Activated naive CD8-positive, alpha-beta T cell (primary cell): ENCODE measurements around the gene RHBDF1.
A peak's percentile ranks its signal among the peaks of the same experiment; 100 is the strongest.
"Not testable (repeated sequence)": the region's sequence is repeated elsewhere in the genome, so short reads cannot be mapped to it uniquely, and the experiment has no call there.

Experiments
- H3K27ac Mint-ChIP-seq: one replicate; pipeline ENCODE4 v1.8.0; 2021; ENCODE audit warnings: mixed read lengths
- H3K27me3 Mint-ChIP-seq: one replicate; pipeline ENCODE4 v1.8.0; 2021; ENCODE audit warnings: mixed read lengths
- H3K36me3 Mint-ChIP-seq: one replicate; pipeline ENCODE4 v1.8.0; 2021; ENCODE audit warnings: mixed read lengths
- H3K4me1 Mint-ChIP-seq: one replicate; pipeline ENCODE4 v1.8.0; 2021; ENCODE audit warnings: low read depth, mixed read lengths
- H3K4me3 Mint-ChIP-seq: one replicate; pipeline ENCODE4 v1.8.0; 2021; ENCODE audit warnings: mild to moderate bottlenecking, mixed read lengths
- H3K9me3 Mint-ChIP-seq: one replicate; pipeline ENCODE4 v1.8.0; 2021; ENCODE audit warnings: low read depth, mixed read lengths

Gene RHBDF1

DNA sequence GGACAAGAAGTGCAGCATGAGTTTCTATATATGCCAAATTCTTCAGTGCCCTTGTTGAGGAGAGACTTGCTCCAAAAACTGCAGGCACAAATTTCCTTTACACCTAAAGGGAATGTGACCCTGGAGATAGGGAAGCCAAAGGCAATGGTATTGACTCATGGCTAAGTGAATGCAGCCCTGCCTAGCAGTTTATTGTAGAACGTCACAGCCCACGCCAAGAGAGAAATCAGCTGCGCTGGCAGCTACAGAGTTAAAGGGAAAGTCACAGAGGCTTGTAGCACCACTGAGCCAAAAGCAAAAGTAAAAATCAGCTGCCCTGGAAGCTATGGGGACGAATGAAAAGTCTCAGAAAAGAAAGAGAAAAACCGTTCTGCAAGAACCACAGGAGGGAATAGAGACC is 29.1 kb downstream of the RHBDF1 start:
- Mint-ChIP-seq H3K4me1 (peaks cover 39% of the 10 kb centered on the region), H3K36me3 (no peaks in the 10 kb centered on the region), H3K27ac (no peak overlapping the region), H3K9me3 (no peaks in the 10 kb centered on the region), H3K4me3 (no peak overlapping the region), H3K27me3 (no peaks in the 10 kb centered on the region)

DNA sequence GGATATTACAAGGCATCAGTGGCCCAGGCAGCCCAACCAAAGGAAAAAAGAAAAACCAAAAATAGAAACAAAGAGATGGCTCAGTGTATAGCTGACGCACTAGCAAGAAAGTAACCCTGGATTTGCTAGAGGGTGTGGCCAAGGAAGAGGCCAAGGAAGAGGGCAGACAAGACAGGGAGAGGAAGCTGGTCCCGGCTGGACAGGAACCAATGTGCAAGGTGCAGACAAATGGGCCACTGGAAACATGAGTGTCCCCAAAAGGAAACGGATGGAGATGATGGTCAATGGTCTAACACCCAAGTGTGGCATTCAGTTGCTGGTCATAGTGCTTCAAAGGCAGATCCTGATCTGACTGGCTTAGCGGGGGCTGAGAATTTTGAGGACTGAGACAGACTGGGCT is 29.7 kb downstream of the RHBDF1 start:
- Mint-ChIP-seq H3K27ac (no peak overlapping the region), H3K36me3 (no peaks in the 10 kb centered on the region), H3K4me3 (no peak overlapping the region), H3K4me1 (peaks cover 41% of the 10 kb centered on the region), H3K27me3 (no peaks in the 10 kb centered on the region), H3K9me3 (no peaks in the 10 kb centered on the region)

DNA sequence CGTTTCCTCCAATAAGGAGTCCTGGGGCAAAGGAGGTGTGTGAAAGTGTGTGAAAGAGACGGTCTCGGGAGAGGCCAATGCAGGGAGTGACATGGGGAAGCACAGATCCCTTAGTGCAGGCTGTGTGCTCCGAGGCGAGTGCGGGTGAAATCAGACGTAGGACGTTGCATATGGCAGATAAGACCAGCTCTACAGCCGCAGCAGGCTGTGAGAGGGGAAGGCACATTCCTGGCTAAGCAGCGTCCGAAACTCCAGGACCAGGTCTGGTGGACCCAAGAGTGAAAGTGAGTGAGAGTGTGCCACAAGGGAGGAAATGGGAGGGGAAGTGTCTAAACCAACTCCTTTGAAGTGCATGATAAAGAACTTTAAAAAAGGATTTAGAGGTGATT is 30.4 kb downstream of the RHBDF1 start:
- Mint-ChIP-seq H3K27me3 (no peaks in the 10 kb centered on the region), H3K4me3 (no peak overlapping the region), H3K27ac (no peak overlapping the region), H3K4me1 (peaks cover 39% of the 10 kb centered on the region), H3K9me3 (no peaks in the 10 kb centered on the region), H3K36me3 (no peaks in the 10 kb centered on the region)

DNA sequence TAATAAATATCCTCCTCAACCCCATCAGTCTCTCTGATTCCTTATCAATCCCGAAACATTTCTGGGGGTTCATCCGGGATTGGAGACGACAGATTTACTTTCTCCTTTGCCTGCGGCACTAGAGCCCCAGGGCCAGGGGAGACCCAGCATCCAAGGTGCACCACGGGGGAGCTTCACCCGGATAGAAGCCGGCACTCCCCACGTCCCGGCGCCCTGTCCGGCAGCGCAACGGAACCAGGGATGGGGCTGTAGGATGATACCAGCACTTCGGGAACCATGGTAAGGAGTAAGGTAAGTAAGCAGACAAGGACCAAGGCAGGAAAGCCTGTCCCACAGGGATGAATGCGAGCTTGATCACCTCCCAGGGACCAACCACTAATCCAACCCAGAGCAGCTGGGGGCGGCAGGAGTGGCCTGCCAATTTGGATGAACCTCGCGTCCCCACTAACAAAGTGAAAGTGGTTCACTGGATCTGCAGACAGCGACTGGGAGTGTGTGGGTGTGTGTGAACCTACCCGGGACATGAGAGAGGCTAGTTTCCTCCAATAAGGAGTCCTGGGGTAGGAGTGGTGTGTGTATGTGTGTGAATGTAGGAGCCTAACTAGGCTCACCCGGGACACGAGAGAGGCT is 30.9 kb downstream of the RHBDF1 start:
- Mint-ChIP-seq H3K4me3 (no peak overlapping the region), H3K9me3 (no peaks in the 10 kb centered on the region), H3K27ac (no peak overlapping the region), H3K4me1 (peaks cover 39% of the 10 kb centered on the region), H3K36me3 (no peaks in the 10 kb centered on the region), H3K27me3 (no peaks in the 10 kb centered on the region)

DNA sequence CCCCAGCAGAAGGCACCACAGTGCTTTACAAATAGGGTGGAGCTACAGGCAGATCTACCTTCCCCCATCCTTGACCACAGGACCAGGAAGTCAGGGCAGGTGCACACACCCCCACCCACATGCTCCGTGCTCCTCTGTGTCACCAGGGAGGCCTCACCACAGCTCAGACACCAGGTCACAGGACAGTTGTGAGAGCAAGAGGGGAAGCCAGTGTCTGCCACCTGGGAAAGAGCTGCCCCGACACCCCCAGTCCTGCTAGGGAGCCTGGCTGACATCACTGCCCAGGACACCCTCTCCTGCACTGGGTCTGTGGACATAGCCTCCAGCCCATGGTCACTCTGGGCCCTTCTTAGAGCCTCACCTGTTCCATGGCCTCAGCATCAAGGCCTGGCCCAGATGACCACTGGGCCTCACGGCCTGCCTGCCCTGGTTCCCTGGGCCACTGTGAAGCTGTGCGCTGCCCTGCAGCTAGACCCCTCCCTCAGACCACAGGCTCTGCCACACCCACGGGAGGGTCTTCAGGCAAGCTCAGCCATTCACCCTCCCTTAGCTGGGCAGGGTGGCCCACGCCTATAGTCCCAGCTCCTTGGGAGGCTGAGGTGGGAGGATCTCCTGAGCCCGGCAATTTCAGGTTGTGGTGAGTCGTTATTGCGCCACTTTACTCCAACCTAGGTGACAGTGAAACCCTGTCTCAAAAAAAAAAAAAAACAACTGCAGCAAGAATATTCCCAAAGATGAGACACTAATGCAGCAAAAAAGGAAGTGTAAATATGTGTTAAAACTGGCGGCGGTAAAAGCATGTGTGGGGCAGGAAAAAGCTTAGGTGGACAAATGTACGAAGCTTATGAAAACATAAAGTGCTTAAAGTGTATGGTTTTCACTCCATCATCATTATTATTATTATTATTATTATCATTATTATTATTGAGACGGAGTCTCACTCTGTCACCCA is 33.2 kb downstream of the RHBDF1 start:
- Mint-ChIP-seq H3K9me3 (no peaks in the 10 kb centered on the region), H3K27ac (peak overlapping the region; percentile 75), H3K27me3 (no peaks in the 10 kb centered on the region), H3K36me3 (peaks cover 2% of the 10 kb centered on the region), H3K4me3 (no peak overlapping the region), H3K4me1 (peaks cover 42% of the 10 kb centered on the region)

GRCh38 chr16:38206-38605 is 34.2 kb downstream of the RHBDF1 start:
- H3K36me3 Mint-ChIP-seq, H3K4me3 Mint-ChIP-seq, H3K27me3 Mint-ChIP-seq, H3K9me3 Mint-ChIP-seq: not testable (repeated sequence)
- H3K4me1 Mint-ChIP-seq: peaks cover 41% of the 10 kb centered on the region
- H3K27ac Mint-ChIP-seq: peak overlapping the region; percentile 28

GRCh38 chr16:37511-37910 is 34.9 kb downstream of the RHBDF1 start:
- peaks cover 34% of the 10 kb centered on the region for H3K4me1 Mint-ChIP-seq
- no peaks in the 10 kb centered on the region for H3K27me3 Mint-ChIP-seq
- no peak overlapping the region for H3K27ac Mint-ChIP-seq
- H3K9me3 Mint-ChIP-seq: no peaks in the 10 kb centered on the region
- no peak overlapping the region for H3K4me3 Mint-ChIP-seq
- H3K36me3 Mint-ChIP-seq: peaks cover 2% of the 10 kb centered on the region

DNA sequence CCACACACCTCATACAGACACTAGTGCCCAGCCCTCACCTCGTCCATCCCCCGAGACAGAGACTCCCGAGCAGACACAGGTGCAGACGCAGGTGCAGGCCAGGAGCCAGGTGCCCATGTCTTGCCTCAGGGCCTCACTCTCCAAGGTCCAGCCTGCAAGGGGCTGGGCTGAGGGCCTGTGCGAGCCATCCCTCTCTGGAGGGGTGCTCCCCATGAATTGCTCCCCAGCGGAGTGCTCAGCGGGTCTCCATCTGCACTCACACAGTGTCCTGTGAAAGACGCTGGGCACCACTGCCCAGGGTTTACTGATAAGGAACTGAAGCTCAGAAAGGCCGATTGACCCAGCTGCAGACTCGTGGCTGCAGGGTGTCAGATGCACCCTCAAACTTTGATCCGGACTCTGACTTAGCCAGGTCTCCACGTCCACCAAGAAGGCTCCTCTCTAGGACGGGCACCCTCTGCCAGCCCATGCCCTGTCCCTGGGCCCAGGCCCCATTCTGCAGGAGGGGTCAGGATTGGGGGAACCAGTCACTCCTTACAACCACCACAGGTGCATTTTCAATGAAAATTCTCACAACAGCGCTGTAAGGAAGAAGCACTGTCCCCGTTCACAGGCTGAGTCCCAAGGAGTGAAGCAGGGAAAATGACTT is 36.0 kb downstream of the RHBDF1 start:
- Mint-ChIP-seq H3K27ac (no peak overlapping the region), H3K9me3 (no peaks in the 10 kb centered on the region), H3K36me3 (peaks cover 2% of the 10 kb centered on the region), H3K4me1 (peaks cover 25% of the 10 kb centered on the region), H3K4me3 (no peak overlapping the region), H3K27me3 (no peaks in the 10 kb centered on the region)

GRCh38 chr16:35678-36305 is 36.6 kb downstream of the RHBDF1 start:
- H3K36me3 Mint-ChIP-seq: peaks cover 2% of the 10 kb centered on the region
- H3K27ac Mint-ChIP-seq: no peak overlapping the region

GRCh38 chr16:35011-35677 is 37.3 kb downstream of the RHBDF1 start:
- Mint-ChIP-seq H3K4me1 (peaks cover 24% of the 10 kb centered on the region), H3K36me3 (peaks cover 2% of the 10 kb centered on the region), H3K9me3 (no peaks in the 10 kb centered on the region), H3K27ac (no peak overlapping the region), H3K4me3 (no peak overlapping the region), H3K27me3 (no peaks in the 10 kb centered on the region)

More at GRCh38 chr16:35678-36305, 36.6 kb downstream of the RHBDF1 start:
- Mint-ChIP-seq H3K4me1 (peaks cover 25% of the 10 kb centered on the region), H3K4me3 (no peak overlapping the region), H3K27me3 (no peaks in the 10 kb centered on the region), H3K9me3 (no peaks in the 10 kb centered on the region)

GRCh38 chr16:34648-34987 is 37.8 kb downstream of the RHBDF1 start:
- H3K4me3 Mint-ChIP-seq: no peak overlapping the region
- no peaks in the 10 kb centered on the region for H3K9me3 Mint-ChIP-seq
- peaks cover 2% of the 10 kb centered on the region for H3K36me3 Mint-ChIP-seq
- no peaks in the 10 kb centered on the region for H3K27me3 Mint-ChIP-seq
- H3K27ac Mint-ChIP-seq: no peak overlapping the region
- H3K4me1 Mint-ChIP-seq: peaks cover 21% of the 10 kb centered on the region

- no peaks in the 10 kb centered on the region for H3K9me3 Mint-ChIP-seq
- H3K4me1 Mint-ChIP-seq: peaks cover 16% of the 10 kb centered on the region
- H3K4me3 Mint-ChIP-seq: no peak overlapping the region
- no peaks in the 10 kb centered on the region for H3K27me3 Mint-ChIP-seq
- no peak overlapping the region for H3K27ac Mint-ChIP-seq
- peaks cover 2% of the 10 kb centered on the region for H3K36me3 Mint-ChIP-seq
Observed at GRCh38 chr16:33877-34647, 38.4 kb downstream of the RHBDF1 start.

DNA sequence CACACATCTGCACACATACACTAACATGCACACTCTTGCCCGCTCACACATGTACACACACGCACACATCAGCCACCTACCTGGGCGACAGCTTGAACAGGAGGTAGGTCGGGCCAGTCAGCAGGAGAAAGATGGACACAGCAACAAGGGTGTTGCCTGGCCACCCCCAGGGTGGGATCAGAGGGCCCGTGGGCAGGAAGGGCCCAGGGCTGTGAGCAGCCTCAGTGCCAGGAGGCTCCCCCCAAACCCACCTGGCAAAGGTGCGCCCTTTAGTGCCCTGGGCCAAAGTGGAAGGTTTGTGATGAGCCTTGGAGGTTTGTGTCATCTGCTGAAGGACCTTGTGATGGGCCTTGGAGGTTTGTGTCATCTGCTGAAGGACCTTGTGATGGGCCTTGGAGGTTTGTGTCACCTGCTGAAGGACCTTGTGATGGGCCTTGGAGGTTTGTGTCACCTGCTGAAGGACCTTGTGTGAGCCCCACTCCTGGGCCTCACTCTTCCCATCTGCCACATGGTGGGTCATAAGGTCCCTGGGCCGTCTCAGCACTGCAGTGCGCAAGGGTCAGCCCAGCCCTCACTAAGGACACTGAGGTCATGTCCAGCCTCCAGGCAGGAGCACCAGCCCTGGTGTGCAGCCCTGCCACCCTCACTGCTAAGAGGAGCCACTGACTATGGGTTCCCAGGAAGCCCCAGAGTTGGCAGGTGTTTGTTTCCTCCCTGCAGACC is 39.1 kb downstream of the RHBDF1 start:
- not testable (repeated sequence) for H3K27me3 Mint-ChIP-seq, H3K36me3 Mint-ChIP-seq, H3K4me3 Mint-ChIP-seq, H3K4me1 Mint-ChIP-seq, H3K9me3 Mint-ChIP-seq, H3K27ac Mint-ChIP-seq
